ENCODE results near the gene DDX19B.
"Not testable (repeated sequence)": the region's sequence is repeated elsewhere in the genome, so short reads cannot be mapped to it uniquely, and the experiment has no call there.

DDX19B gene

DNA sequence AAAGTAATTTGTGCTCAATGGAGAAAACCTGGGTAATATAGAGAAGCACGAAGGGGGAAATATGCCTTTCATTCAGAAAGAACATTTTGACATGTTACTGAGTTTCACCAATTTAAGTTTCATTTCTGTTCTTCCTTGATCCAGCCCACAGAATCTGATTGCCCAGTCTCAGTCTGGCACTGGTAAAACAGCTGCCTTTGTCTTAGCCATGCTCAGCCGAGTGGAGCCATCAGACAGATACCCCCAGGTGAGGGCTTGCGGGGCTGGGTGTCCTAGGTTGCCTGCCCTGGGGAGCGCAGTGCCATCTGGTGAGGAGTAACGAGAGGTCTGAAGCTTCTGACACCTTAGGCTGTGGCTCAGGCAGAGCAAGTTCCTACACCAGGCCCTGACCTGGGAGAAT lies 65.4 kb downstream of the DDX19B start:
- no peak for DNase-seq

DNA sequence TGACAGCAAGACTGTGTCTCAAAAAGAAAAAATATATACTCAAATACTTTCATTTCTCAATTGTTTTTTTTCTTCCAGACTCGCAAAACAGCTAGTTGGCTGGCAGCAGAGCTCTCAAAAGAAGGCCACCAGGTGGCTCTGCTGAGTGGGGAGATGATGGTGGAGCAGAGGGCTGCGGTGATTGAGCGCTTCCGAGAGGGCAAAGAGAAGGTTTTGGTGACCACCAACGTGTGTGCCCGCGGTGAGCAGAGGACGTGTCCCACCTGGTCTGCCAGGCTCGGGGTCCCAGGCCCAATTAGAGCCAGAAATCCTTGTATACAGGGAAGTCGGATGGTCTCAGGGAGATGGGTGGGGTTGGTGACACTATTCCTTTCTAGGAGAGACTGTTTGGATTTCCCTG lies 71.2 kb downstream of the DDX19B start:
- DNase-seq: not testable (repeated sequence)

DNA sequence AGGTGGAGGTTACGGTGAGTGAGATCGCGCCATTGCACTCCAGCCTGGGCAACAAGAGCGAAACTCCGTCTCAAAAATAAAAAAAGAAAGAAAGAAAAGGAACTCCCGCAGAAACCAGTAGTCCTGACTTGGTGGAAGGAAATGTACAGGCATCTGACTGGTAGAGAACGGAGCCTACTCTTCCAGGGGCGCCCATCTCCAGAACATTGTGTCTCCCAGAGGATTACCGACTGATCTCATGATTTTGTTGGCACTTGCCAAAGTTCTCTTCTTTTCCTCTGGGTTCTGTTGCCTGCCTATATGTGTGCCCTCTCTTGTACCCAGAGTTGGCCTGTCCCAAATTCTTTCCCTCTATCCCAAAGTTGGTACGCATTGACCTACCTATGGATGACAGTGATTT lies 71.9 kb downstream of the DDX19B start:
- no peak for DNase-seq

DNA sequence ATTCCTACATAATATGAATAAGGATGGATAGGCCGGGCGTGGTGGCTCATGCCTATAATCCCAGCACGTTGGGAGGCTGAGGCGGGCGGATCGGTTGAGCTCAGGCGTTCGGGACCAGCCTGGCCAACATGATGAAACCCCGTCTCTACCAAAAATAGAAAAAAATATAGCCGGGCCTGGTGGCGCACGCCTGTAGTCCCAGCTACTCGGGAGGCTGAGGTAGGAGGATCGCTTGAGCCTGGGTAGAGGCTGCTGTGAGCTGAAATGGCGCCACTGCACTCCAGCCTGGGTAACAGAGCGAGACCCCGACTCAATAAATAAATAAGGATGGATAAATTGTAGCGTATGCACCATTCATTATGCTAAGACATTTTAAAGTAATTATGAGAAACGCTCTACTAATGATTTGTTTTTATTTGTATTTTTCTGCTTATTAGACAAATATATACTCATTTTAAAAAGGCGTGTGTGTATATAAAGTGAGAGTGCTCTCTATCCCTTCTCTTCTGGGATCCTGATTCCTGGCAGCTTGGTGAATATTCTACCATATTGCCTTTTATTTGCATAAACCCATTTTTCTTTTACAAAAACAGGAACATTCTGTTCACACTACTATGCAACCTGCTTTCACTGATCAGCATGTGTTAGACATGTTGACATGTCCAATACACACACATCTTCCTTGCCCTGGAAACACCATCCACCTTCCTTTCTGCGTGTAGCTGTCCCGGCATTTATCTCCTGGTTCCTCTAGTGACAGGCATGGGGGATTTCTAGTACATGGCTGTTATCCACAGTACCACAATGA lies 74.1 kb downstream of the DDX19B start:
- no peak for DNase-seq

DNA sequence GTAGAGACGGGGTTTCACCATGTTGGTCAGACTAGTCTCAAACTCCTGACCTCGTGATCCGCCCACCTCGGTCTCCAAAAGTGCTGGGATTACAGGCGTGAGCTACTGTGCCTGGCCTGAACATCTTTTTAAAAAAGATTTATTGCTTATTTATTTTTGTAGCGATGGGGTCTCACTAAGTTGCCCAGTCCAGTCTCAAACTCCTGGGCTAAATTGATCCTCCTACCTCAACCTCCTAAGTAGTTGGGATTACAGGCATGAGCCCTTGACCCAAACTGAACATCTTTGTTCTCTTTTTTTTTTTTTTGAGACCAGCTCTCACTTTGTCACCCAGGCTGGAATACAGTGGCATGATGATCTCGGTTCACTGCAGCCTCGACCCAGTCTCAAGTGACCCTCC lies 75.2 kb downstream of the DDX19B start:
- DNase-seq: no peak

DNA sequence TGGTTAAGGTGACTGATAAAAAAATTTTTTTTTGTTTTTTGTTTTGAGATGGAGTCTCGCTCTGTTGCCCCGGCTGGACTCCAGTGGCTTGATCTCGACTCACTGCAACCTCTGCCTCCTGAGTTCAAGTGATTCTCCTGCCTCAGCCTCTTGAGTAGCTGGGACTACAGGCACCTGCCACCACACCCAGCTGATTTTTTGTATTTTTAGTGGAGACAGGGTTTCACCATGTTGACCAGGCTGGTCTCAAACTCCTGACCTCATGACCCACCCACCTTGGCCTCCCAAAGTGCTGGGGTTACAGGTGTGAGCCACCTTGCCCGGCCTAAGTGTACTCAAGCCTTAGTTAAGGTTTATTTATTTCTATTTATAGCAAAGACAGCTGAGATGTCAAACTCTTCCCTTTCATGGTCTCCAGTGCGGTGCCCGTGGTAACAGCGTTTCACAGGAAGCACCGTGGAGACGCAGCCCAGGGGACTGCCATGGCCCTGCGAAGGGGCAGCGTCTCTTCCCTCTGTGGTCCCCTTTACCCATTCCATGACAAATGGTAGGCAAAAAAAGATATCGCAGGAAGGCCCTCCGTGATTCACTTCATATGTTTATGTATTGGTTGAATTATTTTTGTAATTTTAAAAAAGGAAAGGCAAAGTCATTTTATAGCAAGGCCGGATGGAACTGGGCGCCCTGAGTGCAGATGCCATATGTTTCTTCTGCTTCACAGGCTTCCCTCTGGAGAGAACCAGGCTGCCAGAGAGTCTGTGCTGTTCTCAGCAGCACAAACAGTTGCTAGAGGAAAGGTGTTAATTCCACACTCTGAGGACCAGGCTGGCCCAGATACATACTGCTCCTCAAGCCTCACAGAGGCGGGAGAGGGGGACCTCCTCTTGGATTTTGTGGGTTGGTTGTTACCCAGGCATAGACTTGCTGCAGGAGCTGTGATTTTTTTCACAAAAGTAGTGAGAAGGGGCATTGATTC lies 76.9 kb downstream of the DDX19B start:
- peak; percentile 86 for DNase-seq

DNA sequence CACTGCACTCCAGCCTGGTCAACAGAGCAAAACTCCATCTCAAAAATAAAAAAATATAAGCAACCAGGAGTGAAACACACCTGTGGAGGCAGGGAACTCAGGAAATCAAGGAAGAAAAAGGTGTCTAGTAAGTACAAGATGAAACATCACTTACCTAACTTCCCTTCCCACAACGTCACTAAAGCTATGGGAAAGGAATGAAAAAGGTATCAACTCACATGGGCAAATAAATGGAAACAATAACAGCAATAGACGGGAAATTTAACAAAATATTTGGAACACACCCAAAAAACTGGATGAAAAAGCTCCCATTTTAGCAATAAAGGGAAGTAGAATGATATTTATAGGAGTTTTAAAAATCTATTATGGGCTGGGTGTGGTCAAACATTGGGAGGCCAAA lies 78.8 kb downstream of the DDX19B start:
- no peak for DNase-seq

DNA sequence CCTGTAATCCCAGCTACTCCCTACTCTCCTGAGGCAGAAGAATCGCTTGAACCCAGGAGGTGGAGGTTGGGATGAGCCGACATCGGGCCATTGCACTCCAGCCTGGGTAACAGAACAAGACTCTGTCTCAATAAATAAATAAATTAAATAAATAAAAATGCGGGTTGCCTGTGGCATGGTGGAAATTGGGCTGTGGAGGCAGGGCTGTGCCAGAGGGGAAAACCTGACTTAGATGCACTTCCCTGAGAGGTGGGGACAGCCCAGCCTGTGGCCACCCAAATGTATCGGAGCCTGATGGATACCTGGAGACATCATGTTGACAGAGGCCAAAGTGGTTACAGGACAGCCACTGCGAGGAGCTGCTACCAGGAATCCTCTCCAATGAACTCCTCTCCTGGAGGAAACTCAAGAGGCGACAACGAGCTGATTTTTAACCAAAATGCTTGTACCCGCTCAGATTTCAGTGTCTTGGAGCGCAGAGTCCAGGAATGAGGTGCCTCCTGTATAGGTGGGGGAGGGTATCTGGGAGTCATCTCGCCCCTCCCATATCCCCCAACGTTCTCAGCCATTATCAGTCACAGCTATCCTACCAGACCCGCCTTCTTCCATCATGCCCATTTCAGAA lies 80.0 kb downstream of the DDX19B start:
- no peak for DNase-seq

DNA sequence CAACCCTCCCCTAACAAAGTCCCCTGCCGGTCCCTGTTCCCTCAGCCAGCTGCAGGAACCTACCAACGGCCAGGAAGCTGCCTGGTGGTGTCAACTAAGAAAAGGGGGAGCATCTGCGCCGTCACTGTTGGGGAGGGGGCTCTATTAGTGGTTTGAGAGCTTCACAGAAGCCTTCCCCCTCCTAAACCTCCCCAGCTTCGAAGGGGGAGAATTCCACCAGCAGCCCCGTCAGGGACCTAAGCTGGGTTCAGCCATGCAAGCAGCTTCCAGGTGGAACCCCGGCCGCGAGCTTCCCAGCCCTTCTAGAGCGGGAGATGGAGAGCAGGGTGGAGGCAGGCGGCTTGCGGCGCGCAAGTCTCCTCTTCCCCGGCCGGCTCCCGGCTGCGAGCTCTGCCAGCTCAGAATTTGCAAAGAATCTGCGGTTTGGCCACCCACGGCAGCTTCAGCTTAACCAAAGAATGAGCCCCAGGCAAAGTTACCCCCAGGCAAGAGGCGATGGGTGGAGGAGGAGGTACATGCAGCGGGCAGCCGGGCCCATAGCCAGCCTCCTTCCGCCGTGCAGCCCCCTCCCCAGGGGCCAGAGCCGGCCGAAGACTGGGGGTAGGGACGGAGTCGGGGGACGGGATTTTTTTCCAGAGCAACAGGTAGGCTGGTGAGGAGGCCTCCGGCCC lies 81.4 kb downstream of the DDX19B start:
- no peak for DNase-seq

DNA sequence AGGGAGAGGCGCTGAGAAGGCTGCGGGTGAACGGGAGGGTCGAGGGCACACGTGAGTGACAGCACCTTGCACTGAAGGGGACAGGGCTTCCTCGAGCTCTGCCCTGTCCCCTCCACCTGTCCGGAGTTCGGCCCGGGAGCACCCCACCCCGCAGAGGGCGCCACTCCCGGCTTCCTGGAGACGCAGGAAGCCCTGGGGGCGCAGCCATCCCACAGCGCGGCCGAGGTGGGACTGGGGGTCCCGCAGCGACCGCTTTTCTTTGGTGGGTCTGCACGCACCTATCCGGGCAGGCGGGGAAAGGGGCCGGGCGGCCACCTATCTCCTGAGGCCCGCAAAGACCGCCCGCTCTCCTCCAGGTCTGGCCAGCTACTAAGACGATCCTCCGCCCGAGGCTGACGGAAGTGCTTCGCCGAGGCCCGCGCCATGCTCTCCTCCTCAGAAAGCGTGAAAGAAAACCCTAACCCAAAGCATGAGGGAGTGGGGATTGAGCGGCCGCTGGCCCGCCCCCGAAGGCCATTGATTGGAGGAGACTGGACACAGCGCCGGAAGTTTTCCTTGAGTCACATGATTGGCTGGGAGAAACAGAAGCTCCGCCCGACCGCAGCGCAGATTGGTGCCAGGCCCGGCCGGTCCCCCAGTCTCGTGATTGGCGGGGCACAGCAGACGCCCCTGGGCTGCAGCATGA lies 82.1 kb downstream of the DDX19B start:
- DNase-seq: peak; percentile 84

DNA sequence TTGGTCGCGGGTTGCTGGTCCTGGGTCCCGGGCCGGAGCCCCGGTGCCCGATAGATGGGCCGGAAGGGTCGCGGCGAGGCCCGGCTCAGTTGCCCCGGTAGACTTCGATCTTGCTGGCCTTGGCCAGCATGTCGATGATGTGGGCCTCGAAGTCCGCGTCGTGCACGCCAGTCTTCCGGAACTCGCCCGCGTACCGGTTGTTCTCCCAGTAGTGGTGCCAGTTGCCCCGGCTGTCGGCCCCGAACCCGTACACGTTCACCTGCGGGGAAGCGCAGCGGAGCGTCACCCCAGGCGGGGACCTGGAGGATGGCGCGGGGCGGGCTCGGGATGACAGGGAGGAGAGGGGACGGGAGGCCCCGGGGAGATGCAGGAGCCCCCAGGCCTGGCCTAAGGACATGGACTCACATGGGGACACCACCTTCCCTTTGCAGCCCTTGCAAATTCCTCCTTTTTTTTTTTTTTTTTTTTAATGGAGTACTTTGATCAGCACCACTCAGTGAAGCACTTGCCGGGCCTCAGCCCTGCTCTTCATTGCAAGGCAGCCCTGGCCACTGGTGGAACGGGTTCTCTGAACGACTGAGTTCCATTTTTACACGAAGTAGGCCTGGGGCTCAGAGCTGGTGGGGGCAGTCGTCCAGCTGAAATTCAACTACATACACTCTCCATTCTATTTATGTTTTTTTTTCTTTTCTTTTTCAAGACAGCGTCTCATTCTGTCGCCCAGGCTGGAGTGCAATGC lies 82.8 kb downstream of the DDX19B start:
- no peak for DNase-seq

DNA sequence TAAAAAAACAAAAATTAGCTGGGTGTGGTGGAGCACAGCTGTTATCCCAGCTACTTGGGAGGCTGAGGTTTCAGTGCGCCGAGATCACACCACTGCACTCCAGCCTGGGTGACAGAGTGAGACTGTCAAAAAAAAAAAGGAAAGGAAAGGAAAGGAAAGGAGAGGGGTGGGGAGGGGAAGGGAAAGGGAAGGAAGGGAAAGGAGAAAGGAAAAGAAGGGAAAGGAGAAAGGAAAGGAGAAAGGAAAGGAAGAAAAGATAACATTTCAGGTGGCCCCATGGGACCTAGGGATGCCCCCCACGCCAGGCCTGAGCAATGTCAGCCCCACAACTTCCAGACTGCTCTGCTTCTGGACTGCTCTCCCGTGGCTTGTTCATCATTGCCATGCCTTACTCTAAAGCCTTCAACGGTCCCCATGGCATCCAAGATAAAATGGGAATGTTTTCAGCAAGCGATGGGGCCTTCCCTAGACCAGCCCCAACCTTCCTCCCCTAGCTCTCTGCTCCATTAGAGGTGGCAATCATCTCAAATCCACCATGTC lies 84.5 kb downstream of the DDX19B start:
- no peak for DNase-seq

Data from NCI-H1694 treated with DMSO at 0.1 percent for 48 hours (cell line).